22Rv1 (cell line): ENCODE results near the gene BACH1.

Experiments
- ZFX ChIP-seq: fragments of 450-650 bp; IDR thresholded peaks from 2 replicates; pipeline ENCODE4 v1.6.1; 2017; ENCODE audit warnings: antibody characterized with exemption, borderline replicate concordance
- TF ChIP-seq, protein P1 (sequence below): fragments of 450-650 bp; IDR thresholded peaks from 2 replicates; pipeline ENCODE4 v1.5.1; 2017; ENCODE audit warnings: mild to moderate bottlenecking

- TF ChIP-seq, protein P1, sequence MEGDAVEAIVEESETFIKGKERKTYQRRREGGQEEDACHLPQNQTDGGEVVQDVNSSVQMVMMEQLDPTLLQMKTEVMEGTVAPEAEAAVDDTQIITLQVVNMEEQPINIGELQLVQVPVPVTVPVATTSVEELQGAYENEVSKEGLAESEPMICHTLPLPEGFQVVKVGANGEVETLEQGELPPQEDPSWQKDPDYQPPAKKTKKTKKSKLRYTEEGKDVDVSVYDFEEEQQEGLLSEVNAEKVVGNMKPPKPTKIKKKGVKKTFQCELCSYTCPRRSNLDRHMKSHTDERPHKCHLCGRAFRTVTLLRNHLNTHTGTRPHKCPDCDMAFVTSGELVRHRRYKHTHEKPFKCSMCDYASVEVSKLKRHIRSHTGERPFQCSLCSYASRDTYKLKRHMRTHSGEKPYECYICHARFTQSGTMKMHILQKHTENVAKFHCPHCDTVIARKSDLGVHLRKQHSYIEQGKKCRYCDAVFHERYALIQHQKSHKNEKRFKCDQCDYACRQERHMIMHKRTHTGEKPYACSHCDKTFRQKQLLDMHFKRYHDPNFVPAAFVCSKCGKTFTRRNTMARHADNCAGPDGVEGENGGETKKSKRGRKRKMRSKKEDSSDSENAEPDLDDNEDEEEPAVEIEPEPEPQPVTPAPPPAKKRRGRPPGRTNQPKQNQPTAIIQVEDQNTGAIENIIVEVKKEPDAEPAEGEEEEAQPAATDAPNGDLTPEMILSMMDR, result no peak
- no peak for TF ChIP-seq ZFX
Measured at GRCh38 chr21:29299046-29299915, 559 bp downstream of the BACH1 start.
